WTC11 (cell line): ENCODE data around the gene XRCC5. TPM values are rescaled to one million over a fixed set of nuclear protein-coding genes. Genes with fewer than 3 reads are reported as not detected.

ENCODE experiments used
- ATAC-seq: fragments of 200-7000 bp; cut with Tn5 transposase; 2 replicates; pipeline ENCODE4 v1.10.0; 2021; ENCODE audit warnings: mild to moderate bottlenecking, moderate library complexity
- CTCF ChIA-PET: fragments of 300-600 bp; sonication (Branson Sonifier 250); formaldehyde crosslinking; loops from one replicate; lab custom pipeline; 2021; ENCODE audit warnings: antibody characterized with exemption; lab: Charles Lee
- POLR2A ChIA-PET: fragments of 350-600 bp; sonication (Branson Sonifier 250); formaldehyde crosslinking; loops from one replicate; lab custom pipeline; 2021; ENCODE audit warnings: antibody characterized with exemption; lab: Charles Lee
- DNase-seq: peaks from one replicate; pipeline ENCODE4 v3.0.0; 2021; ENCODE audit warnings: low spot score
- H3K27ac Mint-ChIP-seq: 2 replicates; pipeline ENCODE4 v1.8.0; 2021; ENCODE audit warnings: mixed read lengths
- H3K27me3 Mint-ChIP-seq: 2 replicates; pipeline ENCODE4 v1.8.0; 2021; ENCODE audit warnings: low read depth, mild to moderate bottlenecking, moderate library complexity, mixed read lengths
- H3K36me3 Mint-ChIP-seq: 2 replicates; pipeline ENCODE4 v1.8.0; 2021; ENCODE audit warnings: mixed read lengths
- H3K4me1 Mint-ChIP-seq: 2 replicates; pipeline ENCODE4 v1.8.0; 2022; ENCODE audit warnings: mixed read lengths
- H3K4me3 Mint-ChIP-seq: 2 replicates; pipeline ENCODE4 v1.8.0; 2021; ENCODE audit warnings: mild to moderate bottlenecking, moderate library complexity, mixed read lengths
- H3K9me3 Mint-ChIP-seq: 2 replicates; pipeline ENCODE4 v1.8.0; 2021; ENCODE audit warnings: mixed read lengths
- ATF1 ChIP-seq: sonication (generic); formaldehyde crosslinking; IDR thresholded peaks from 2 replicates; pipeline ENCODE4 v1.8.1; 2023; ENCODE audit warnings: mild to moderate bottlenecking, moderate library complexity, missing genetic modification reagents
- ATF2 ChIP-seq: sonication (generic); formaldehyde crosslinking; IDR thresholded peaks from 2 replicates; pipeline ENCODE4 v1.8.1; 2022; ENCODE audit warnings: low read depth, missing genetic modification reagents, borderline replicate concordance
- CREM ChIP-seq: sonication (generic); formaldehyde crosslinking; IDR thresholded peaks from 2 replicates; pipeline ENCODE4 v1.8.1; 2022; ENCODE audit warnings: mild to moderate bottlenecking, missing genetic modification reagents, moderate library complexity
- ETV6 ChIP-seq: sonication (generic); formaldehyde crosslinking; IDR thresholded peaks from 2 replicates; pipeline ENCODE4 v1.8.1; 2022; ENCODE audit warnings: mild to moderate bottlenecking, missing genetic modification reagents
- FOXJ3 ChIP-seq: sonication (generic); formaldehyde crosslinking; IDR thresholded peaks from 2 replicates; pipeline ENCODE4 v1.9.0; 2021; ENCODE audit warnings: missing genetic modification reagents, mild to moderate bottlenecking, borderline replicate concordance
- FOXK1 ChIP-seq: sonication (generic); formaldehyde crosslinking; IDR thresholded peaks from 2 replicates; pipeline ENCODE4 v1.8.0; 2022; ENCODE audit warnings: mild to moderate bottlenecking, moderate library complexity, missing genetic modification reagents
- GTF2I ChIP-seq: fragments of 250-450 bp; sonication (Bioruptor Pico); conservative IDR thresholded peaks from 2 replicates; pipeline ENCODE4 v1.4.0; 2021; ENCODE audit warnings: mild to moderate bottlenecking
- HMGA2 ChIP-seq: fragments of 250-450 bp; sonication (Bioruptor Pico); IDR thresholded peaks from 2 replicates; pipeline ENCODE4 v1.4.0; 2021; ENCODE audit warnings: mild to moderate bottlenecking, moderate library complexity
- JAZF1 ChIP-seq: fragments of 250-450 bp; sonication (Bioruptor Pico); IDR thresholded peaks from 2 replicates; pipeline ENCODE4 v1.9.0; 2021; ENCODE audit warnings: moderate library complexity, mild to moderate bottlenecking, inconsistent platforms
- NFYB ChIP-seq: sonication (generic); formaldehyde crosslinking; conservative IDR thresholded peaks from 2 replicates; pipeline ENCODE4 v1.8.0; 2022; ENCODE audit warnings: low read depth, missing genetic modification reagents
- NR2C2 ChIP-seq: sonication (generic); formaldehyde crosslinking; IDR thresholded peaks from 2 replicates; pipeline ENCODE4 v1.8.0; 2022; ENCODE audit warnings: mild to moderate bottlenecking, missing genetic modification reagents
- SMAD3 ChIP-seq: sonication (generic); formaldehyde crosslinking; IDR thresholded peaks from 2 replicates; pipeline ENCODE4 v1.8.0; 2022; ENCODE audit warnings: missing genetic modification reagents, mild to moderate bottlenecking, borderline replicate concordance
- TCF7 ChIP-seq: sonication (generic); formaldehyde crosslinking; IDR thresholded peaks from 2 replicates; pipeline ENCODE4 v1.8.0; 2022; ENCODE audit warnings: mild to moderate bottlenecking, low read depth, missing genetic modification reagents, moderate library complexity
- ZNF232 ChIP-seq: sonication (generic); formaldehyde crosslinking; IDR thresholded peaks from 2 replicates; pipeline ENCODE4 v1.8.0; 2022; ENCODE audit warnings: mild to moderate bottlenecking, missing genetic modification reagents
- ZNF317 ChIP-seq: sonication (generic); formaldehyde crosslinking; IDR thresholded peaks from 2 replicates; pipeline ENCODE4 v1.8.1; 2023; ENCODE audit warnings: low read depth, mild to moderate bottlenecking, moderate library complexity, missing genetic modification reagents, borderline replicate concordance
- ZNF423 ChIP-seq: fragments of 250-450 bp; sonication (Bioruptor Pico); IDR thresholded peaks from 2 replicates; pipeline ENCODE4 v2.1.2; 2022; ENCODE audit warnings: mild to moderate bottlenecking, moderate library complexity
- ZSCAN18 ChIP-seq: fragments of 250-450 bp; sonication (Bioruptor Pico); IDR thresholded peaks from 2 replicates; pipeline ENCODE4 v2.1.2; 2022; ENCODE audit warnings: mild to moderate bottlenecking, moderate library complexity
- total RNA-seq: library from RNA; stranded (reverse); gene quantifications from 3 replicates; pipeline ENCODE4 v1.2.3, GENCODE V29; 2021
- TF ChIP-seq, protein P1 (sequence below): sonication (generic); formaldehyde crosslinking; IDR thresholded peaks from 2 replicates; pipeline ENCODE4 v1.8.1; 2022; ENCODE audit warnings: missing genetic modification reagents, borderline replicate concordance
- TF ChIP-seq, protein P2 (sequence below): sonication (generic); formaldehyde crosslinking; IDR thresholded peaks from 2 replicates; pipeline ENCODE4 v1.8.1; 2022; ENCODE audit warnings: low read depth, mild to moderate bottlenecking, moderate library complexity, missing genetic modification reagents, borderline replicate concordance
- TF ChIP-seq, protein P3 (sequence below): sonication (generic); formaldehyde crosslinking; IDR thresholded peaks from 2 replicates; pipeline ENCODE4 v1.8.1; 2023; ENCODE audit warnings: mild to moderate bottlenecking, missing genetic modification reagents, borderline replicate concordance
- TF ChIP-seq, protein P4 (sequence below): fragments of 200-600 bp; IDR thresholded peaks from 2 replicates; pipeline ENCODE4 v1.8.0; 2022; ENCODE audit warnings: antibody characterized with exemption

The XRCC5 gene
- total RNA-seq, 1 experiment from 2014 or later = 522 TPM

- Mint-ChIP-seq H3K9me3 (no peaks in the 10 kb centered on the region), H3K4me3 (no peak overlapping the region), H3K27me3 (no peaks in the 10 kb centered on the region), H3K27ac (no peak overlapping the region), H3K36me3 (peaks cover 70% of the 10 kb centered on the region), H3K4me1 (peaks cover 10% of the 10 kb centered on the region)
- TF ChIP-seq HMGA2 (no peak), ZNF423 (CRISPR knock-in tag) (no peak), TCF7 (CRISPR knock-in tag) (no peak), ATF2 (CRISPR knock-in tag) (no peak), NFYB (CRISPR knock-in tag) (no peak), ATF1 (CRISPR knock-in tag) (no peak), SMAD3 (CRISPR knock-in tag) (no peak), NR2C2 (CRISPR knock-in tag) (no peak), ETV6 (no peak), JAZF1 (CRISPR knock-in tag) (no peak), FOXJ3 (CRISPR knock-in tag) (no peak)
- TF ChIP-seq, protein P1, sequence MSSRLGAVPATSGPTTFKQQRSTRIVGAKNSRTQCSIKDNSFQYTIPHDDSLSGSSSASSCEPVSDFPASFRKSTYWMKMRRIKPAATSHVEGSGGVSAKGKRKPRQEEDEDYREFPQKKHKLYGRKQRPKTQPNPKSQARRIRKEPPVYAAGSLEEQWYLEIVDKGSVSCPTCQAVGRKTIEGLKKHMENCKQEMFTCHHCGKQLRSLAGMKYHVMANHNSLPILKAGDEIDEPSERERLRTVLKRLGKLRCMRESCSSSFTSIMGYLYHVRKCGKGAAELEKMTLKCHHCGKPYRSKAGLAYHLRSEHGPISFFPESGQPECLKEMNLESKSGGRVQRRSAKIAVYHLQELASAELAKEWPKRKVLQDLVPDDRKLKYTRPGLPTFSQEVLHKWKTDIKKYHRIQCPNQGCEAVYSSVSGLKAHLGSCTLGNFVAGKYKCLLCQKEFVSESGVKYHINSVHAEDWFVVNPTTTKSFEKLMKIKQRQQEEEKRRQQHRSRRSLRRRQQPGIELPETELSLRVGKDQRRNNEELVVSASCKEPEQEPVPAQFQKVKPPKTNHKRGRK (CRISPR knock-in tag) = no peak
- TF ChIP-seq, protein P2, sequence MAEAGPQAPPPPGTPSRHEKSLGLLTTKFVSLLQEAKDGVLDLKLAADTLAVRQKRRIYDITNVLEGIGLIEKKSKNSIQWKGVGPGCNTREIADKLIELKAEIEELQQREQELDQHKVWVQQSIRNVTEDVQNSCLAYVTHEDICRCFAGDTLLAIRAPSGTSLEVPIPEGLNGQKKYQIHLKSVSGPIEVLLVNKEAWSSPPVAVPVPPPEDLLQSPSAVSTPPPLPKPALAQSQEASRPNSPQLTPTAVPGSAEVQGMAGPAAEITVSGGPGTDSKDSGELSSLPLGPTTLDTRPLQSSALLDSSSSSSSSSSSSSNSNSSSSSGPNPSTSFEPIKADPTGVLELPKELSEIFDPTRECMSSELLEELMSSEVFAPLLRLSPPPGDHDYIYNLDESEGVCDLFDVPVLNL (CRISPR knock-in tag) = no peak
- TF ChIP-seq, protein P3, sequence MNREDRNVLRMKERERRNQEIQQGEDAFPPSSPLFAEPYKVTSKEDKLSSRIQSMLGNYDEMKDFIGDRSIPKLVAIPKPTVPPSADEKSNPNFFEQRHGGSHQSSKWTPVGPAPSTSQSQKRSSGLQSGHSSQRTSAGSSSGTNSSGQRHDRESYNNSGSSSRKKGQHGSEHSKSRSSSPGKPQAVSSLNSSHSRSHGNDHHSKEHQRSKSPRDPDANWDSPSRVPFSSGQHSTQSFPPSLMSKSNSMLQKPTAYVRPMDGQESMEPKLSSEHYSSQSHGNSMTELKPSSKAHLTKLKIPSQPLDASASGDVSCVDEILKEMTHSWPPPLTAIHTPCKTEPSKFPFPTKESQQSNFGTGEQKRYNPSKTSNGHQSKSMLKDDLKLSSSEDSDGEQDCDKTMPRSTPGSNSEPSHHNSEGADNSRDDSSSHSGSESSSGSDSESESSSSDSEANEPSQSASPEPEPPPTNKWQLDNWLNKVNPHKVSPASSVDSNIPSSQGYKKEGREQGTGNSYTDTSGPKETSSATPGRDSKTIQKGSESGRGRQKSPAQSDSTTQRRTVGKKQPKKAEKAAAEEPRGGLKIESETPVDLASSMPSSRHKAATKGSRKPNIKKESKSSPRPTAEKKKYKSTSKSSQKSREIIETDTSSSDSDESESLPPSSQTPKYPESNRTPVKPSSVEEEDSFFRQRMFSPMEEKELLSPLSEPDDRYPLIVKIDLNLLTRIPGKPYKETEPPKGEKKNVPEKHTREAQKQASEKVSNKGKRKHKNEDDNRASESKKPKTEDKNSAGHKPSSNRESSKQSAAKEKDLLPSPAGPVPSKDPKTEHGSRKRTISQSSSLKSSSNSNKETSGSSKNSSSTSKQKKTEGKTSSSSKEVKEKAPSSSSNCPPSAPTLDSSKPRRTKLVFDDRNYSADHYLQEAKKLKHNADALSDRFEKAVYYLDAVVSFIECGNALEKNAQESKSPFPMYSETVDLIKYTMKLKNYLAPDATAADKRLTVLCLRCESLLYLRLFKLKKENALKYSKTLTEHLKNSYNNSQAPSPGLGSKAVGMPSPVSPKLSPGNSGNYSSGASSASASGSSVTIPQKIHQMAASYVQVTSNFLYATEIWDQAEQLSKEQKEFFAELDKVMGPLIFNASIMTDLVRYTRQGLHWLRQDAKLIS (CRISPR knock-in tag) = no peak
- no peak for ATAC-seq
- POLR2A ChIA-PET = no interaction called here
- CTCF ChIA-PET = no interaction called here
- DNase-seq = no peak
Observed at GRCh38 chr2:216205486-216205885, 96.3 kb downstream of the XRCC5 start.

- Mint-ChIP-seq H3K4me1 (peaks cover 10% of the 10 kb centered on the region), H3K27ac (no peak overlapping the region), H3K36me3 (peaks cover 63% of the 10 kb centered on the region), H3K27me3 (no peaks in the 10 kb centered on the region), H3K9me3 (no peaks in the 10 kb centered on the region), H3K4me3 (no peak overlapping the region)
- POLR2A ChIA-PET = no interaction called here
- CTCF ChIA-PET = no interaction called here
- ATAC-seq = no peak
- DNase-seq = no peak
- TF ChIP-seq GTF2I (no peak), ZSCAN18 (CRISPR knock-in tag) (no peak), TCF7 (CRISPR knock-in tag) (no peak), FOXK1 (no peak), CREM (CRISPR knock-in tag) (no peak), ZNF317 (CRISPR knock-in tag) (no peak), ZNF232 (CRISPR knock-in tag) (no peak)
- TF ChIP-seq, protein P4, sequence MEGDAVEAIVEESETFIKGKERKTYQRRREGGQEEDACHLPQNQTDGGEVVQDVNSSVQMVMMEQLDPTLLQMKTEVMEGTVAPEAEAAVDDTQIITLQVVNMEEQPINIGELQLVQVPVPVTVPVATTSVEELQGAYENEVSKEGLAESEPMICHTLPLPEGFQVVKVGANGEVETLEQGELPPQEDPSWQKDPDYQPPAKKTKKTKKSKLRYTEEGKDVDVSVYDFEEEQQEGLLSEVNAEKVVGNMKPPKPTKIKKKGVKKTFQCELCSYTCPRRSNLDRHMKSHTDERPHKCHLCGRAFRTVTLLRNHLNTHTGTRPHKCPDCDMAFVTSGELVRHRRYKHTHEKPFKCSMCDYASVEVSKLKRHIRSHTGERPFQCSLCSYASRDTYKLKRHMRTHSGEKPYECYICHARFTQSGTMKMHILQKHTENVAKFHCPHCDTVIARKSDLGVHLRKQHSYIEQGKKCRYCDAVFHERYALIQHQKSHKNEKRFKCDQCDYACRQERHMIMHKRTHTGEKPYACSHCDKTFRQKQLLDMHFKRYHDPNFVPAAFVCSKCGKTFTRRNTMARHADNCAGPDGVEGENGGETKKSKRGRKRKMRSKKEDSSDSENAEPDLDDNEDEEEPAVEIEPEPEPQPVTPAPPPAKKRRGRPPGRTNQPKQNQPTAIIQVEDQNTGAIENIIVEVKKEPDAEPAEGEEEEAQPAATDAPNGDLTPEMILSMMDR = no peak
Observed at GRCh38 chr2:216206041-216206703, 97.0 kb downstream of the XRCC5 start.
